ENCODE data around the gene HIC1. TPM values are rescaled to one million over a fixed set of nuclear protein-coding genes. Genes with fewer than 3 reads are reported as not detected.

HIC1 gene
- total RNA-seq, 2 donors from 2014 or later = 15.5 to 18.0 TPM

DNA sequence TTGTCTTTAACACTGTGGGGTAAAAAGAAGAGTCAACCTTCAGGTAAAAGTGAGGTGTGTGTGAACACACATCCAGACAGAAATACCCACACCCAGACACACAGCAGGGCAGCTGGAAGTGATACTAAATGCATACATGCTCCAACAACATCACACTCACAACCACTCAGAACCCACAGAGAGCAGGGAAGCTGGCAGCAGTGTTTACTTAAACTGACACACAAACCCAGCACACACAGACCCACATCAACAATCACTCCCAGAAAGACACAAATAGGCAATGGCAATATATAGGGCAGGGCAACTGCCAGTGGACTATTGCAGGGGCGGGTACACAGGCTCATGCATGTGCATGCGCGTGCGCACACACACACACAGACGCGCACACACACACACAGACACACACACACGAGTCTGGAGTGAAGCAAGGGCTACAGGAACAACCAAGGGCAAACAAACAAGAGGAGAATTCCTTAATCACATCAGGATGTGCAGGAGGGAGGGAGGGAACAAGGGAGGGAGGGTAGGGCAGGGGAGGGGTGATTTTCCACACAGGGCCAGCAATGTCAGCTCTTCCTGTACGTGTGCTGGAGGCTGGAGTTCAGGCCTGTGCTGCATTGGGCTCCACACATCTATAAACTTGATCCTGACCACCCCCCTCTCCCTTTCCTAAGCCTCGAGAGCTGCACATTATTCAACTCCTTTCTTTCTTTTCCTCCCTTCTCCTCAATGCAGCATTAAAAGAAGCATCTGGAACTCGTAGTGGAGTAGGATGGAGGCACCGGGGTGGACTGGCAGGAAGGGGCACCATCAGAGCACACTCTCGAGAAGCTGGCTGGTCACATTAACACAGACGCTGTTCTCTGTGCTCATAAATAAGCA is 30.1 kb downstream of the HIC1 start:
- Histone ChIP-seq H3K27ac (peak overlapping the region; percentile 76 to 89), H3K4me3 (no peak overlapping the region), H3K4me1 (peaks cover 0 to 78% of the 10 kb centered on the region in 2 donors), H3K27me3 (no peaks in the 10 kb centered on the region), H3K36me3 (peaks cover 23% of the 10 kb centered on the region), H3K9me3 (no peaks in the 10 kb centered on the region)
- TF ChIP-seq, protein P1, sequence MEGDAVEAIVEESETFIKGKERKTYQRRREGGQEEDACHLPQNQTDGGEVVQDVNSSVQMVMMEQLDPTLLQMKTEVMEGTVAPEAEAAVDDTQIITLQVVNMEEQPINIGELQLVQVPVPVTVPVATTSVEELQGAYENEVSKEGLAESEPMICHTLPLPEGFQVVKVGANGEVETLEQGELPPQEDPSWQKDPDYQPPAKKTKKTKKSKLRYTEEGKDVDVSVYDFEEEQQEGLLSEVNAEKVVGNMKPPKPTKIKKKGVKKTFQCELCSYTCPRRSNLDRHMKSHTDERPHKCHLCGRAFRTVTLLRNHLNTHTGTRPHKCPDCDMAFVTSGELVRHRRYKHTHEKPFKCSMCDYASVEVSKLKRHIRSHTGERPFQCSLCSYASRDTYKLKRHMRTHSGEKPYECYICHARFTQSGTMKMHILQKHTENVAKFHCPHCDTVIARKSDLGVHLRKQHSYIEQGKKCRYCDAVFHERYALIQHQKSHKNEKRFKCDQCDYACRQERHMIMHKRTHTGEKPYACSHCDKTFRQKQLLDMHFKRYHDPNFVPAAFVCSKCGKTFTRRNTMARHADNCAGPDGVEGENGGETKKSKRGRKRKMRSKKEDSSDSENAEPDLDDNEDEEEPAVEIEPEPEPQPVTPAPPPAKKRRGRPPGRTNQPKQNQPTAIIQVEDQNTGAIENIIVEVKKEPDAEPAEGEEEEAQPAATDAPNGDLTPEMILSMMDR (IDR thresholded peaks at IDR 0.05) = no peak
- no peak for DNase-seq (ENCODE audit: low spot score)

- Histone ChIP-seq H3K9me3 (no peaks in the 10 kb centered on the region), H3K4me3 (no peak overlapping the region), H3K27ac (peak overlapping the region; percentile 76 to 89), H3K4me1 (peaks cover 0 to 84% of the 10 kb centered on the region in 2 donors), H3K27me3 (no peaks in the 10 kb centered on the region), H3K36me3 (peaks cover 17% of the 10 kb centered on the region)
- TF ChIP-seq, protein P1 (IDR thresholded peaks at IDR 0.05) = no peak
- DNase-seq (ENCODE audit: low spot score) = no peak
Measured at GRCh38 chr17:2085648-2085949, 30.7 kb downstream of the HIC1 start.

GRCh38 chr17:2086306-2086705 is 31.4 kb downstream of the HIC1 start:
- no peaks in the 10 kb centered on the region for H3K27me3 ChIP-seq
- H3K4me1 ChIP-seq = peaks cover 0 to 91% of the 10 kb centered on the region in 2 donors
- H3K9me3 ChIP-seq = no peaks in the 10 kb centered on the region
- peak overlapping the region; percentile 76 to 89 for H3K27ac ChIP-seq
- H3K4me3 ChIP-seq = no peak overlapping the region
- TF ChIP-seq, protein P1 (IDR thresholded peaks at IDR 0.05) = no peak
- no peak for DNase-seq (ENCODE audit: low spot score)
- peaks cover 10% of the 10 kb centered on the region for H3K36me3 ChIP-seq

DNA sequence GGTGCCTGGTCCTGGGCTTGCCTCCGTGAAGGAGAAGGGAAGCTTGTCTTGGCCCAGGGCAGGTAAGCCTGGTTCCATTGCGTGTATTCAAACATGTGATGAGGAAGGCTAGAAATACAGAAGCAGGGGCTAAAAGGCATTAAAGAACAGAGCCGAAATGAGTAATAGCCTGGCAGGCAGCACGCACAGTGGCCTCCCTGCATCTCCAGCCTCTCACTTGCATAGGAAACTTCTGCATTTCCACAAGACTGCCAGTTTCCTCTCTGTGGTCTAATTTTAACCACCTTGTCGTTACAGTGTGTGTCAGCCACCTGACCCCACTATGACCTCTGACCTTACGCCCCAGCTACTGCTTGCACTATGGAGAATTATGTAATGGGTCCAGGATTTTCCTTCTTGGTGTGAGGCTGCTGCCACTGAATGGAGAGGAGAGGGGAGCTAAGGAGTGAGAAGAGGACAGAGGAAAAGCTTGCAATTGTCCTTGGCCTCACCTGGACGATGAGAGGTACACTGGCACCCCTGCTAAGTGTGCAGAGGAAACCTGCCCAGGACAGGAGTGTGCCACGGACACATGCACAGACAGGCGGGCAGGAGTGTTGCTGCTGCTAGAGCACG is 32.8 kb downstream of the HIC1 start:
- no peak for DNase-seq (ENCODE audit: low spot score)
- Histone ChIP-seq H3K27me3 (no peaks in the 10 kb centered on the region), H3K4me3 (no peak overlapping the region), H3K27ac (peak overlapping the region; percentile 76 to 89), H3K9me3 (no peaks in the 10 kb centered on the region), H3K4me1 (peaks cover 0 to 89% of the 10 kb centered on the region in 2 donors), H3K36me3 (no peaks in the 10 kb centered on the region)
- TF ChIP-seq, protein P1 (IDR thresholded peaks at IDR 0.05) = no peak

DNA sequence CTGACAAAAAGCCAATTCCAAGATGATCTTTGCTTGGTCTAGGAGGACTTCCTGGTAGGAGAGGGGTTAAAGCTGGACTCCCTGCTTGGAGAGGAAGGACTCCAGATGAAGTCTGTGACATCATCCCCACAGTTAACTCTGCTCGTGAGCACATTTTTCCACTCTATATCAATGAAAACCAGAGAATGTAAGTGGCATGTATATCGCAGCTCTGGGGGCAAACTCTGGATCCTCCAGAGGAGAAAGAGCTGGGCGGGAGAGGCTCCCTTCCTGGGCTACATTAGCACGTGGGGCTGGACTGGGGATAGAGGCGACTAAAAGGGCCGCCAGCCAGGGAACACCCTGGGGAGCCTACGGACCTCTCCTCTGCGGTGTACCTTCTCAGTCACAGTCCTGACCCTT is 34.1 kb downstream of the HIC1 start:
- H3K4me1 ChIP-seq = peaks cover 0 to 76% of the 10 kb centered on the region in 2 donors
- H3K36me3 ChIP-seq = no peaks in the 10 kb centered on the region
- peak overlapping the region; percentile 76 to 89 for H3K27ac ChIP-seq
- peak overlapping the region; percentile 13 to 33 for H3K4me3 ChIP-seq
- no peaks in the 10 kb centered on the region for H3K27me3 ChIP-seq
- H3K9me3 ChIP-seq = no peaks in the 10 kb centered on the region
- TF ChIP-seq, protein P1 (IDR thresholded peaks at IDR 0.05) = no peak
- DNase-seq (ENCODE audit: low spot score) = no peak
